H9 (cell line): ENCODE data around the gene XIRP1. TPM values are rescaled to one million over a fixed set of nuclear protein-coding genes. Genes with fewer than 3 reads are reported as not detected.

Experiments
- DNase-seq: peaks from one replicate; pipeline ENCODE4 v3.0.0-alpha.2; 2017
- H2AFZ ChIP-seq: one replicate; pipeline ENCODE4 v1.6.1; 2013; ENCODE audit warnings: mild to moderate bottlenecking, low read length, control low read depth, moderate library complexity
- H2AK5ac ChIP-seq: 2 replicates; pipeline ENCODE4 v1.6.1; 2013; ENCODE audit warnings: low read length, control low read depth, mixed read lengths; ENCODE audit not compliant: insufficient read length
- H2BK120ac ChIP-seq: one replicate; pipeline ENCODE4 v1.6.1; 2013; ENCODE audit warnings: low read depth, mild to moderate bottlenecking, low read length, control low read depth, inconsistent platforms; ENCODE audit not compliant: poor library complexity, severe bottlenecking
- H2BK12ac ChIP-seq: 2 replicates; pipeline ENCODE4 v1.6.1; 2013; ENCODE audit warnings: low read length, control low read depth, mixed read lengths, low read depth; ENCODE audit not compliant: insufficient read length
- H2BK15ac ChIP-seq: 2 replicates; pipeline ENCODE4 v1.6.1; 2013; ENCODE audit warnings: low read depth, low read length, control low read depth
- H2BK20ac ChIP-seq: one replicate; pipeline ENCODE4 v1.6.1; 2013; ENCODE audit warnings: low read depth, mild to moderate bottlenecking, low read length, control low read depth, inconsistent platforms; ENCODE audit not compliant: poor library complexity, severe bottlenecking
- H2BK5ac ChIP-seq: 2 replicates; pipeline ENCODE4 v1.6.1; 2013; ENCODE audit warnings: low read length, control low read depth, mixed read lengths; ENCODE audit not compliant: insufficient read length
- H3K14ac ChIP-seq: 2 replicates; pipeline ENCODE4 v1.6.1; 2013; ENCODE audit warnings: low read length, control low read depth; ENCODE audit not compliant: insufficient read depth
- H3K18ac ChIP-seq: 2 replicates; pipeline ENCODE4 v1.6.1; 2013; ENCODE audit warnings: low read depth, mild to moderate bottlenecking, mixed read lengths, low read length, control low read depth; ENCODE audit not compliant: insufficient read length
- H3K23ac ChIP-seq: 2 replicates; pipeline ENCODE4 v1.6.1; 2013; ENCODE audit warnings: low read length, control low read depth, mixed read lengths, low read depth; ENCODE audit not compliant: insufficient read length
- H3K23me2 ChIP-seq: 2 replicates; pipeline ENCODE4 v1.6.1; 2013; ENCODE audit warnings: low read depth, mild to moderate bottlenecking, mixed read lengths, low read length, control low read depth; ENCODE audit not compliant: insufficient read length, poor library complexity, severe bottlenecking
- H3K27ac ChIP-seq: 2 replicates; pipeline ENCODE4 v1.5.1; 2013; ENCODE audit warnings: low read length, control low read depth, mixed read lengths, low read depth; ENCODE audit not compliant: insufficient read length
- H3K27me3 ChIP-seq: 2 replicates; pipeline ENCODE4 v1.6.1; 2013; ENCODE audit warnings: low read length, control low read depth, inconsistent platforms; ENCODE audit not compliant: insufficient read depth
- H3K4ac ChIP-seq: 2 replicates; pipeline ENCODE4 v1.6.1; 2013; ENCODE audit warnings: low read depth, mild to moderate bottlenecking, control low read depth, inconsistent platforms, low read length, moderate library complexity
- H3K4me1 ChIP-seq: 2 replicates; pipeline ENCODE4 v1.6.1; 2013; ENCODE audit warnings: low read length, control low read depth, inconsistent platforms; ENCODE audit not compliant: insufficient read depth
- H3K4me2 ChIP-seq: 2 replicates; pipeline ENCODE4 v1.6.1; 2013; ENCODE audit warnings: low read length, control low read depth, mixed read lengths; ENCODE audit not compliant: insufficient read length, insufficient read depth
- H3K56ac ChIP-seq: 2 replicates; pipeline ENCODE4 v1.6.1; 2013; ENCODE audit warnings: low read depth, mild to moderate bottlenecking, mixed read lengths, low read length, control low read depth; ENCODE audit not compliant: insufficient read length
- H3K79me1 ChIP-seq: 2 replicates; pipeline ENCODE4 v1.6.1; 2013; ENCODE audit warnings: low read depth, mild to moderate bottlenecking, moderate library complexity, low read length, control low read depth, inconsistent platforms; ENCODE audit not compliant: insufficient read depth, poor library complexity, severe bottlenecking
- H3K79me2 ChIP-seq: 2 replicates; pipeline ENCODE4 v1.6.1; 2013; ENCODE audit warnings: low read length, control low read depth, inconsistent platforms; ENCODE audit not compliant: insufficient read depth
- H3K9ac ChIP-seq: 2 replicates; pipeline ENCODE4 v1.6.1; 2013; ENCODE audit warnings: low read length, control low read depth, mixed read lengths; ENCODE audit not compliant: insufficient read length; ENCODE audit errors: extremely low read depth
- H3K9me3 ChIP-seq: one replicate; pipeline ENCODE4 v1.6.1; 2013; ENCODE audit warnings: low read depth, low read length, inconsistent platforms; ENCODE audit not compliant: control insufficient read depth
- H3T11ph ChIP-seq: one replicate; pipeline ENCODE4 v1.6.1; 2013; ENCODE audit warnings: mild to moderate bottlenecking, low read length, control low read depth, inconsistent platforms
- H4K20me1 ChIP-seq: one replicate; pipeline ENCODE4 v1.6.1; 2013; ENCODE audit not compliant: control insufficient read depth, insufficient read length, insufficient read depth
- H4K5ac ChIP-seq: 2 replicates; pipeline ENCODE4 v1.6.1; 2013; ENCODE audit warnings: low read depth, mild to moderate bottlenecking, mixed read lengths, low read length, control low read depth; ENCODE audit not compliant: insufficient read length
- H4K8ac ChIP-seq: replicated peaks from 2 replicates; pipeline ENCODE4 v1.6.1; 2013; ENCODE audit warnings: low read length, control low read depth, mixed read lengths, low read depth; ENCODE audit not compliant: insufficient read length
- H4K91ac ChIP-seq: 2 replicates; pipeline ENCODE4 v1.6.1; 2013; ENCODE audit warnings: low read depth, mild to moderate bottlenecking, moderate library complexity, mixed read lengths, low read length, control low read depth; ENCODE audit not compliant: insufficient read length
- H3K27ac Mint-ChIP-seq, 3 experiments: 2 replicates in 2 of 3; 3 replicates in 1 of 3; pipeline ENCODE4 v1.8.0; 2020 to 2021; ENCODE audit warnings: mixed read lengths in 3 of 3, mild to moderate bottlenecking in 1 of 3, moderate library complexity in 1 of 3
- H3K27me3 Mint-ChIP-seq: 2 replicates; pipeline ENCODE4 v1.8.0; 2021; ENCODE audit warnings: low read depth, mild to moderate bottlenecking, moderate library complexity, mixed read lengths
- H3K36me3 Mint-ChIP-seq, 3 experiments: 2 replicates in 2 of 3; 3 replicates in 1 of 3; pipeline ENCODE4 v1.8.0; 2020 to 2021; ENCODE audit warnings: low read depth in 3 of 3, mixed read lengths in 3 of 3; ENCODE audit not compliant: insufficient read depth in 1 of 3
- H3K4me1 Mint-ChIP-seq, 2 experiments: 2 replicates each; pipeline ENCODE4 v1.8.0; 2020; ENCODE audit warnings: mixed read lengths in 2 of 2
- H3K4me3 Mint-ChIP-seq, 2 experiments: 2 replicates in 1 of 2; 3 replicates in 1 of 2; pipeline ENCODE4 v1.8.0; 2020 to 2021; ENCODE audit warnings: mild to moderate bottlenecking in 2 of 2, mixed read lengths in 2 of 2, moderate library complexity in 1 of 2
- H3K9me3 Mint-ChIP-seq, 2 experiments: 2 replicates in 1 of 2; 3 replicates in 1 of 2; pipeline ENCODE4 v1.8.0; 2020; ENCODE audit warnings: mild to moderate bottlenecking in 2 of 2, mixed read lengths in 2 of 2, moderate library complexity in 1 of 2
- WGBS: extraction: QIAGEN DNeasy Blood & Tissue Kit; methylation state at CpG from one replicate; pipeline ENCODE4 v1.1.7; 2013; ENCODE audit warnings: missing lambda C conversion rate, low lambda C conversion rate, mixed read lengths; ENCODE audit not compliant: insufficient read length; ENCODE audit errors: extremely low coverage; 5-methylcytosine and 5-hydroxymethylcytosine counted together
- total RNA-seq: library from RNA; stranded (reverse); gene quantifications from 2 replicates; pipeline ENCODE4 v1.2.1, GENCODE V29; 2021
- TF ChIP-seq, protein P1 (sequence below): fragments of 200-600 bp; sonication (generic); conservative IDR thresholded peaks from 3 replicates; pipeline ENCODE4 v1.8.0; 2021; ENCODE audit warnings: antibody characterized with exemption, mild to moderate bottlenecking

The XIRP1 gene
- total RNA-seq, 1 experiment from 2014 or later, result not detected

- Histone ChIP-seq H2AFZ (no peak overlapping the region), H2BK120ac (no peak overlapping the region), H2AK5ac (no peak overlapping the region), H3K18ac (no peak overlapping the region), H4K5ac (no peak overlapping the region), H3K27me3 (no peaks in the 10 kb centered on the region), H3K56ac (no peak overlapping the region), H3K9ac (no peak overlapping the region), H3K23ac (no peak overlapping the region), H4K91ac (no peak overlapping the region), H3K79me2 (no peaks in the 10 kb centered on the region), H3K79me1 (no peaks in the 10 kb centered on the region), H2BK15ac (no peak overlapping the region), H3K14ac (no peak overlapping the region), H3K4ac (no peak overlapping the region), H4K8ac (no peak overlapping the region), H3K23me2 (no peaks in the 10 kb centered on the region), H2BK20ac (no peak overlapping the region), H4K20me1 (no peaks in the 10 kb centered on the region), H3T11ph (no peak overlapping the region), H3K27ac (no peak overlapping the region), H2BK5ac (no peak overlapping the region), H3K4me1 (peaks cover 4% of the 10 kb centered on the region; the same call in 1 of the 2 replicates), H2BK12ac (no peak overlapping the region), H3K9me3 (no peaks in the 10 kb centered on the region), H3K4me2 (no peak overlapping the region)
- DNase-seq, result no peak
- H3K36me3 Mint-ChIP-seq, result no peaks in the 10 kb centered on the region
- H3K27me3 Mint-ChIP-seq, result peaks cover 2% of the 10 kb centered on the region
- H3K9me3 Mint-ChIP-seq, result no peaks in the 10 kb centered on the region
- H3K4me1 Mint-ChIP-seq, result peaks cover 11 to 12% of the 10 kb centered on the region in 2 experiments
- no CpG with 5 or more reads among the region's 7 CpGs for WGBS
- TF ChIP-seq, protein P1, sequence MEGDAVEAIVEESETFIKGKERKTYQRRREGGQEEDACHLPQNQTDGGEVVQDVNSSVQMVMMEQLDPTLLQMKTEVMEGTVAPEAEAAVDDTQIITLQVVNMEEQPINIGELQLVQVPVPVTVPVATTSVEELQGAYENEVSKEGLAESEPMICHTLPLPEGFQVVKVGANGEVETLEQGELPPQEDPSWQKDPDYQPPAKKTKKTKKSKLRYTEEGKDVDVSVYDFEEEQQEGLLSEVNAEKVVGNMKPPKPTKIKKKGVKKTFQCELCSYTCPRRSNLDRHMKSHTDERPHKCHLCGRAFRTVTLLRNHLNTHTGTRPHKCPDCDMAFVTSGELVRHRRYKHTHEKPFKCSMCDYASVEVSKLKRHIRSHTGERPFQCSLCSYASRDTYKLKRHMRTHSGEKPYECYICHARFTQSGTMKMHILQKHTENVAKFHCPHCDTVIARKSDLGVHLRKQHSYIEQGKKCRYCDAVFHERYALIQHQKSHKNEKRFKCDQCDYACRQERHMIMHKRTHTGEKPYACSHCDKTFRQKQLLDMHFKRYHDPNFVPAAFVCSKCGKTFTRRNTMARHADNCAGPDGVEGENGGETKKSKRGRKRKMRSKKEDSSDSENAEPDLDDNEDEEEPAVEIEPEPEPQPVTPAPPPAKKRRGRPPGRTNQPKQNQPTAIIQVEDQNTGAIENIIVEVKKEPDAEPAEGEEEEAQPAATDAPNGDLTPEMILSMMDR, result no peak
- no peak overlapping the region for H3K27ac Mint-ChIP-seq
- no peak overlapping the region for H3K4me3 Mint-ChIP-seq
These were observed 996 bp upstream of the XIRP1 start for GRCh38 chr3:39193391-39193790.
